Measurements from ENCODE around the gene RTN4. TPM values are rescaled to one million over a fixed set of nuclear protein-coding genes. Genes with fewer than 3 reads are reported as not detected.
"Not testable (repeated sequence)": the region's sequence is repeated elsewhere in the genome, so short reads cannot be mapped to it uniquely, and the experiment has no call there.

Gene RTN4
- total RNA-seq, 1 donor from 2014 or later: 174 TPM

DNA sequence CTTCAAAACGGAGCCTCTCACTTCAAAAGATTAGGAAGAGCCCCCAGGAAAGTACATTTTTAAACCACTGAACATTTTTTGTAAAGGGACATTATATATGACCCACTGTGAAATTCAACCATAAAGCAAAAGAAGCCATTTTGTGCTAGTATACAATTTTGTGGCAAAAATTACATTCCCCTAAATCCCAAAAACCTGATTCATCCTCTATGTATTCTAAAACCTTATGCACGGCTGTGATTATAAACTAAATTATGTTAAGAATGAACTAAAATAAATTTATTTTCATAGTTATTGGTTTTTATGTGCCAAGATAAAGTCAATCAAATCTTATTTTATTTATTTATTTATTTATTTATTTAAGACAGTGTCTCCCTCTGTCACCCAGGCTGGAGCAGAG is 48.5 kb downstream of the RTN4 start:
- H3K36me3 ChIP-seq: no peaks in the 10 kb centered on the region
- H3K4me3 ChIP-seq: no peak overlapping the region
- H3K27ac ChIP-seq: no peak overlapping the region
- intact Hi-C loops (cut with DNase I): no loop called here
- H3K27me3 ChIP-seq: no peaks in the 10 kb centered on the region
- peaks cover 90% of the 10 kb centered on the region for H3K4me1 ChIP-seq
- TF ChIP-seq, protein P1, sequence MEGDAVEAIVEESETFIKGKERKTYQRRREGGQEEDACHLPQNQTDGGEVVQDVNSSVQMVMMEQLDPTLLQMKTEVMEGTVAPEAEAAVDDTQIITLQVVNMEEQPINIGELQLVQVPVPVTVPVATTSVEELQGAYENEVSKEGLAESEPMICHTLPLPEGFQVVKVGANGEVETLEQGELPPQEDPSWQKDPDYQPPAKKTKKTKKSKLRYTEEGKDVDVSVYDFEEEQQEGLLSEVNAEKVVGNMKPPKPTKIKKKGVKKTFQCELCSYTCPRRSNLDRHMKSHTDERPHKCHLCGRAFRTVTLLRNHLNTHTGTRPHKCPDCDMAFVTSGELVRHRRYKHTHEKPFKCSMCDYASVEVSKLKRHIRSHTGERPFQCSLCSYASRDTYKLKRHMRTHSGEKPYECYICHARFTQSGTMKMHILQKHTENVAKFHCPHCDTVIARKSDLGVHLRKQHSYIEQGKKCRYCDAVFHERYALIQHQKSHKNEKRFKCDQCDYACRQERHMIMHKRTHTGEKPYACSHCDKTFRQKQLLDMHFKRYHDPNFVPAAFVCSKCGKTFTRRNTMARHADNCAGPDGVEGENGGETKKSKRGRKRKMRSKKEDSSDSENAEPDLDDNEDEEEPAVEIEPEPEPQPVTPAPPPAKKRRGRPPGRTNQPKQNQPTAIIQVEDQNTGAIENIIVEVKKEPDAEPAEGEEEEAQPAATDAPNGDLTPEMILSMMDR (IDR thresholded peaks at IDR 0.05): no peak
- TF ChIP-seq POLR2A (IDR thresholded peaks at IDR 0.05): no peak
- TF ChIP-seq POLR2AphosphoS5 (IDR thresholded peaks at IDR 0.05; ENCODE audit: insufficient read depth in 1 of 2, low read depth in 1 of 2): no peak
- H3K9me3 ChIP-seq: no peaks in the 10 kb centered on the region
- no peak for DNase-seq (ENCODE audit: extremely low spot score in 2 of 2)

DNA sequence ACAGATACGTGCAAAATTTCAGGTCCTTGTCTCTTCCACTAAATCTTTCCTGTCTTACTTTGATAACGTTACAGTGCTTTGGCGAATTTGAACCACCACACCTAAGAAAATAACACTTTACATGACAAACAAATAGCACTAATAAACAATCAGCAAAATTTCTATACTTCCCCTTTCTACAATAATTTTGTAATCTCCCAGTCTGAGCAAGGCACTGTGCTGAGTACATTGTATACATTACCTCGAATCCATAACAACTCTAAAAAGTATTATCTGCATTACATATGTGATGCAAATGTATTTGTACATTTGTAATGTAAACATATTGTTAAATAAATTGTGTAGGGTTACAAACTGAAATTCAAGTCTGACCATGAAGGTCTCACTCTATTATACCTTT is 49.9 kb downstream of the RTN4 start:
- no peaks in the 10 kb centered on the region for H3K27me3 ChIP-seq
- peaks cover 92% of the 10 kb centered on the region for H3K4me1 ChIP-seq
- no peak overlapping the region for H3K27ac ChIP-seq
- H3K36me3 ChIP-seq: no peaks in the 10 kb centered on the region
- TF ChIP-seq, protein P1 (IDR thresholded peaks at IDR 0.05): no peak
- TF ChIP-seq POLR2A (IDR thresholded peaks at IDR 0.05) (no peak), POLR2AphosphoS5 (IDR thresholded peaks at IDR 0.05; ENCODE audit: insufficient read depth in 1 of 2, low read depth in 1 of 2) (no peak)
- no peak for DNase-seq (ENCODE audit: extremely low spot score in 2 of 2)
- H3K4me3 ChIP-seq: no peak overlapping the region
- no peaks in the 10 kb centered on the region for H3K9me3 ChIP-seq
- intact Hi-C loops (cut with DNase I): no loop called here

DNA sequence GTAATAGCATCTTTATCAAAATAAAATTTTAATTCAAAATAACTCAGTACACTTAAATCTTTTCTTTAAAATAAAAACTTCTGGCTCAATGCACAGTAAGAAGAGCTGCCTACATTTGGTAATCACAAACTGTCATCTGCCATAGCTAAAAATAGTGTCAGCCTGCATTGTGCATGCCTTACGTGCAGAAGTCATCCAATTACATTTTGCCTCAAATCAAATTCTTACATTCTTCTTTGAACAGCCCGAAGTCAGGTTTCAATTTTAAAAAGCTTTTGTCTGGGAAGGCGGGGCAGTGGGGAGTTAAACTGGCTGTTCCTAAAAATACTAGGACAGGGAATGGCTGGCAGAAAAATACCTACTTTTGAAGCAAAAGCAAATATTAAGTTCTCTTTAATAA is 51.1 kb downstream of the RTN4 start:
- Histone ChIP-seq H3K36me3 (no peaks in the 10 kb centered on the region), H3K4me3 (no peak overlapping the region), H3K4me1 (peaks cover 84% of the 10 kb centered on the region), H3K27me3 (no peaks in the 10 kb centered on the region), H3K9me3 (no peaks in the 10 kb centered on the region), H3K27ac (no peak overlapping the region)
- no peak for DNase-seq (ENCODE audit: extremely low spot score in 2 of 2)
- TF ChIP-seq POLR2AphosphoS5 (IDR thresholded peaks at IDR 0.05; ENCODE audit: insufficient read depth in 1 of 2, low read depth in 1 of 2) (no peak), POLR2A (IDR thresholded peaks at IDR 0.05) (no peak)
- TF ChIP-seq, protein P1 (IDR thresholded peaks at IDR 0.05): no peak
- intact Hi-C loops (cut with DNase I): no loop called here

DNA sequence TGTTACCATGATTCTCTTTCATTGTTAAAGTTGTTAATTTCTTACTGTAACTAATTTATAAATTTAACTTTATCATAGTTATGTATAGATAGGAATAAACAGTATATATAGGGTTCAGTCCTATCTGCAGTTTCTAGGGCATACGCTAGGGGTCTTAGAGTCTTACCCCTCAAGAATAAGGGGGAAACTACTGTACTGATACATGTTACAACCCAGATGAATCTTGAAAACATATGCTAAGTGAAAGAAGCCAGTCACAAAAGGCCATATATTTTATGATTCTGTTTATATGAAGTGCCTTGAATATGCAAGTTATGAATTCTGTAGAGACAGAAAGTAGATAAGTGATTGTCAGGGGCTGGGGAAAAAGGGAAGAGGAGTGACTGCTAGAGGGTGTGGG is 52.4 kb downstream of the RTN4 start:
- H3K27me3 ChIP-seq: no peaks in the 10 kb centered on the region

DNA sequence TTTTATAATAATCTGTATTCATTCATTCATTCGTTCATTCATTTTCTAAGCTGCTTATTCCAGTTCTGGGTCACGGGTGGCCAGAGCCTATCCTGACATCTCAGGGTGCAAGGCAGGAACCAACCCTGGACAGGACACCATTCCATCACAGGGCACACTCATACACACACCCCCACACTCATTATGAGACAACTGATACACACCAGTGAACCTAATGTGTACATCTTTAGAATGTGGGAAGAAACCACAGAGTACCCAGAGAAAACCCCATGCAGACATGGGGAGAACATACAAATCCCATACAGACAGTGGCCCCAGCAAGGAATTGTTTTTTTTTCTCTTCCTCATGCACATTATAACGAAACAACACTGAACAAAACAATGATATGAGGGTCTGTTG is 54.7 kb downstream of the RTN4 start:
- H3K4me3 ChIP-seq: no peak overlapping the region
- intact Hi-C loops (cut with DNase I): no loop called here
- H3K27ac ChIP-seq: no peak overlapping the region
- H3K4me1 ChIP-seq: peaks cover 74% of the 10 kb centered on the region
- H3K9me3 ChIP-seq: no peaks in the 10 kb centered on the region
- no peaks in the 10 kb centered on the region for H3K36me3 ChIP-seq
- no peaks in the 10 kb centered on the region for H3K27me3 ChIP-seq
- TF ChIP-seq POLR2A (IDR thresholded peaks at IDR 0.05) (no peak), POLR2AphosphoS5 (IDR thresholded peaks at IDR 0.05; ENCODE audit: insufficient read depth in 1 of 2, low read depth in 1 of 2) (no peak)
- TF ChIP-seq, protein P1 (IDR thresholded peaks at IDR 0.05): no peak
- DNase-seq (ENCODE audit: extremely low spot score in 2 of 2): no peak

More for the DNA sequence above, 52.4 kb downstream of the RTN4 start:
- Histone ChIP-seq H3K36me3 (no peaks in the 10 kb centered on the region), H3K4me1 (peaks cover 80% of the 10 kb centered on the region), H3K9me3 (no peaks in the 10 kb centered on the region), H3K4me3 (no peak overlapping the region), H3K27ac (no peak overlapping the region)
- intact Hi-C loops (cut with DNase I): no loop called here
- TF ChIP-seq, protein P1 (IDR thresholded peaks at IDR 0.05): no peak
- TF ChIP-seq POLR2AphosphoS5 (IDR thresholded peaks at IDR 0.05; ENCODE audit: insufficient read depth in 1 of 2, low read depth in 1 of 2) (no peak), POLR2A (IDR thresholded peaks at IDR 0.05) (no peak)
- no peak for DNase-seq (ENCODE audit: extremely low spot score in 2 of 2)

DNA sequence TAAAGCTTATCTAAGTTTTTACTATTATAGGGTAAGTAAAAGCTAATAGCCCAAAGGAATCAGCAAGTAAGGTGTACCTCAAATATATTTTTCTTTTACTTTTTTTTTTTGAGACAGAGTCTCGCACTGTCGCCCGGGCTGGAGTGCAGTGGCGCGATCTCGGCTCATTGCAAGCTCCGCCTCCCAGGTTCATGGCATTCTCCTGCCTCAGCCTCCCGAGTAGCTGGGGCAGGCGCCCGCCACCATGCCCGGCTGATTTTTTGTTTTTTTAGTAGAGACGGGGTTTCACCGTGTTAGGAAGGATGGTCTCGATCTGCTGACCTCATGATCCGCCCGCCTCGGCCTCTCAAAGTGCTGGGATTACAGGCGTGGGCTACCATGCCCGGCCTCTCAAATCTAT is 59.6 kb downstream of the RTN4 start:
- H3K4me1 ChIP-seq: peaks cover 61% of the 10 kb centered on the region
- H3K4me3 ChIP-seq; H3K9me3 ChIP-seq; intact Hi-C loops (cut with DNase I); DNase-seq (ENCODE audit: extremely low spot score in 2 of 2); H3K27ac ChIP-seq; H3K27me3 ChIP-seq: not testable (repeated sequence)
- peaks cover 0 to 17% of the 10 kb centered on the region in 2 donors for H3K36me3 ChIP-seq
